GM21423 (cell line): ENCODE measurements around the gene ZNF839.
"Not testable (repeated sequence)": the region's sequence is repeated elsewhere in the genome, so short reads cannot be mapped to it uniquely, and the experiment has no call there.

Experiments
- ATAC-seq: cut with Tn5 transposase; IDR thresholded peaks from one replicate; pipeline ENCODE4 v1.9.1; 2021; ENCODE audit warnings: mild to moderate bottlenecking, moderate library complexity; ENCODE audit not compliant: unreplicated experiment

The ZNF839 gene

DNA sequence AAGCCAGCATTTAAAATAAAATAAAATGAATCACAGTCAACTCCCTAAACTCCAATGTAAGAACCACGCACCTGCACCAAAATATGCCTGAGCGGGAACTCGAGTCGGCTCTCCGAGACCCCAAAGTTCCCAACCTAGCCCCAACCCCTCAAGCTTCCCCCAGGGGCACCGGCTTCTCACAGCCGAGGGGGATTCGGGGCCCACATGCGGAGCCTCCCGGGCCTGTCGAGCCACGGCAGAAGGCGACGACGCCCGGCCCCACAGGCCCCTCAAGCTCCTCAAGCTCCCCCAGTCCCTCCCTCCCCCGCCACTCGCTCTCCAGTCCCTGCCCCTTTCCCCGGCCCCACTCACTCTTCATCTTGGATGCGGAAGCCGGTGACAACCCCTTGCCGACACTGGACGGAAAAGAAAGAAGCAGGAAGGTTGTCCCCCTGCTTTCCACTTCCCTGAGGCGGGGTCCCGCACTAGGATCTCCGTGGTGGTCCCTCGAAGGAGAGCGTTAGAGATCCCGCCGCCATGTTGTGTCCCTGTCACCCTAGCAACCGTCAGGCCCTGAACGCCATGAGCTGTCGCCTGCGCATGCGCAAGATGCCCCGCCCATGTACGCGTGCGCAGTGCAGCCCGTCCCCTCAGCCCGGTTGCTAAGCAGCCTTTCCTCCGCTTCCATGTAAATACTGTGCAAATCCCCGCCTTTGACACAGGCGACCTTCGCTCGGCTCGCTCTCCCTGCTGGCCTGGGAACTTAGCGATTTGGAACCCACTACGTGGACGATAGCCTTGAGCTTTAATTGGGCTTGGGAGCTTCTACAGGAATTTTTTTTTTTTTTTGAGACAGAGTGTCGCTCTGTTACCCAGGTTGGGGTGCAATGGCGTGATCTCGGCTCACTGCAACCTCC, 14.7 kb upstream of the ZNF839 start, which contains the start of gene MOK:
MOK (minus strand) TSS at position 554 of the 896 bp plus-strand sequence; CDS start at position 358, 196 bp downstream.
- peak; percentile 98 for ATAC-seq

DNA sequence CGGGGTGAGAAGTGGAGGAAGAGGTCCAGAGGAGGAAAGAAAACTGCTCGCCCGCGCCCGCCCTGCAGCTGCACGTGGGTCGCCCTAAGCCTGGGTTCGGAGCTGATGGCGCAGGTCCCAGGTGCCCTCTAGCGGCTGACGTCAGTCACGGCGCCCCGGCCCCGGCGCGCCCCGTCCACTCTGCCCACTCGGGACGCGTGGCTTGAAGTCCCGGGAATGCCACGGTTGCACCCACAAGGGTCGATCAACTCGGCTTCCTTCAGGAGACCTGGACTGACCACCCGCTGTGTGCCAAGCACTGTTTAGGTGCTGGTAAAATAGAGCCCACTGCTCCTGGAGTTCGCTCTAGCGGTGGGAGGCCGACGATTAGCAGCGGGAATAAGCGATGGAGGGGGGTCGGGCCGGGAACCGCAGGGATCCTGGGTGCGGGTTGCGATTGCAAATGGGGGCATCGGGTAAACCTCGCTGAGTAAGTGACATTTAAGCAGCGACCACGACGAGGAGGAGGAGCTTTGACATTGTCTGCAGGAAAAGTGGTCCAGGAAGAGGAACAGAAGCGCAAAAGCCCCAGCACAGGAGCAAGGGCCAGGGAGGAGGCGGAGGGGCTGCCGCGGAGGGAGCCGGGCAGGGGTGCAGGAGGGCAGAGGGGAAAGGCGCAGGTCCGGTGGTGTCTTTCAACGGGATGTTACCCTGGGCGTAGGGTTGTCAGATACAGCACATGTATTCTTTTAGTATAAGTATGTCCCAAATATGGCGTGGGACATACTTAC, 5.1 kb upstream of the ZNF839 start:
- peak; percentile 51 for ATAC-seq

GRCh38 chr14:102315121-102315520, 4.4 kb upstream of the ZNF839 start:
- ATAC-seq = no peak

- ATAC-seq = no peak
Measured at GRCh38 chr14:102316338-102316742, 3.2 kb upstream of the ZNF839 start.

DNA sequence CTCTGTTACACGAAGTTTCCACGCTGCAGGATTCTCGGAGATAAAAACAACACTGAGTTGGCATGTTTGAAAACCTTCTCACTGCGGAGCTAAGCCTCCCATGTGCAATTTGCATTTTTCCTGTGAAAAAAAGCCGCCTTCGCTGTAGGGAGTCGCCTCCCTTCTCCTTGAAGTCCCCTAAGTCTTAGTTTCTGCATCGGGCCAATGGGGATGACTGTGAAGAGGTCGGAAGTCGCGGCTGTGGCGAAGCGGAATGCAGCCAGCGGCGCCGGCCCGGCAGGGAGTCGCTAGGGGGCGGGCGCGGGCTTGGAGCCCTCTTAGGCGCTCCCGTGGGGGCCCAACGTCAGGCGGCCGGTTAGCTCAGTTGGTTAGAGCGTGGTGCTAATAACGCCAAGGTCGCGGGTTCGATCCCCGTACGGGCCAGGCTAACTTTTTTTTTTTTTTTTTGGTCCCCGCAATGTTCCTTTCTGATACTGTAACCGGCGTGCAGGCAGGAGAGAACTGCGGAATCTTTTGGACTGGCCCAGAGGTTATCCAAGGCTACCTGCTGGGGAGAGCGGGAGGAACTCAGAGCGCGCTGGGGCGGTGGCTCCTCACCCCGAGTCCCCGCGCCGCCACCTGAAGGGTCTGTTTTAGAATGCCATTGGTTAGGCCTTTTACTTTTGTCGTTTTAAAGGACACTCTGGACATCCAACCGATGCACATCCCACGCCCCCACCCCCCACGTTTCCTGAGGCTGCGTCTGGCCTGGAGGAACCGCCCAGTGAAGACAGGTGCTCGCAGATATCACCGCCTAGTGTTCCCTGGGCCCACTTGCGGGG, 2.6 kb upstream of the ZNF839 start:
- ATAC-seq = peak; percentile 61

DNA sequence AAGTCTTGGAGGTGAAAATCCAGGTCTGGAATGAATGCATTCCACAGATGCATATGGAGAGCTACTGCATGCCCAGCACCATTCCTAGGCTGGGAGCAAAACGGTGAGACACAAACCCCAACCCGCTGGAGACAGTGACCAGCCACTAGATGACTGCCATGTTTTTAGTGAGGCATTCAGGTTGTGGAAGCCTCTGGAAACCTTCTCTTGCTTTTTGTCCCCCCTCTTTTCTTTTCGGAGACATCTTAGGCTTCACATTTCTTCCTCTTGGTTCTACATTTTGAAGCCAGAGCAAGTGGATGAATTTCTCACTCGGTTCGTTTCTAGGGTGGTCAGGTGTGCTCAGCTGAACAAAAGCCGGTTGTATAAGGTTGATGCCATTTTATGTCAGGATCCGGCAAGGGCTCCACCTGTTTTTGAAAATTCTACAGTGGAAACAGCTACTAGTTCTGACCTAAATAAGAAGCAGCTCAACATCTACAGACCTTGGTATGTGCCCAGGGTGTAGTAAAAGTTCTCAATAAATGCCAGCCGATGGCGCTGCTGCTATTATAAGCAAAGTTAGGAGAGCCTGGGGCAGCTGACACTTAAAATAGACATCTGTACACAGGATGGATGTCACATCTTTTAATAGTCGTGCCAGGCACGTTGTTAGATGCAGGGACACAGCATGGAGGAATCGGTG, 1.8 kb upstream of the ZNF839 start:
- no peak for ATAC-seq

DNA sequence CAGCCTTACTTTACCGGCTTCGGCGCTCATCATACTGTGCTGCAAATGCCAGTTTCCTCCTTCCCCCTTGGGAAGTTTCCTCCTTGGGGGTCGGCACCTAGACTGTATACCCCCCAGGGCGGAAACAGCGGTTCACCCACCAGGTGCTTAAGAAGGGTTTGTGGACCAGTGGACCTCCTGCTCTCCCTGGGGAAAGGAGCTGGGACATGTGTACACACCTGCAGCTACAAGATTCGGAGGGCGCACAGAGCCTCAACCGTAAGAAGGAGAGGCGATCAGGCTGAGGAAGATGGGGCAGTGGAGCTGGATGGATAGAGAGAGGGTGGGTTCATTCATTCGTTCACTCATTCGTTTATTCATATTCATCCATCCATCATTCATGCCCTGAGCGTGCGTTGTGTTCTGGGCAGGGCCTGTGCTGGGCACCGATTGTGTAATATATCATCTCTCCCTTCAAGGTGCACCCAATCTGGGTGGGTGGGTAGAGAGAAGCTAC, 717 bp upstream of the ZNF839 start:
- no peak for ATAC-seq

DNA sequence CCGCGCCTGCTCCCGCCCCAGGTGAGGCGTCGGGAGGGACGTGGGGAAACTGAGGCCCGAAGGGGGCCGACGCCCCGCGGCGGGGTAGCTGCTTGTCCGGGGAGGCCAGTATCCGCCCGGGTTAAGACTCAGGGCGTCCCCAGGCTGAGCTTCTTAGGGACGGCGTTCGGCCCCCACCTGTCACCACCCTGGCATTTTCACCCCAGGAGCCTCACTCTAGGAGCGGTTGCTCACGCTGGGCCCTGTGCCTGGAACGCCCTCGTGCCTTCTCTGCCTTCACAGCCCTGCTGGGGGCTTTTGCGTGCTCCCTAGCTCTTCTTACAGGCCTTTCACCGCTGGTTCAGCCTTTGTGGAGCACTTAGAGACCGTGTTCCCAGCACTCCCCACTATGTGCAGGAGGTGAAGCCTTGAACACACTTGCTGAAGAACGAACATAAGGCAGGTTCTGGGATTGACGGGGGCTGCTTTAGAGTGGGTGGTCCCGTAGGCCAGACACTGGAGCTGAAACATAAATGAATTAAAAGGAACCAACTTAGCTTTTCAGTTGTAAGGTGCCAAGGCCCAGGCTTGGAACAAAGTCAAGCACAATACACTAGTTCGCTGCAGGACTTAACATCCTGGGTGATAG, 601 bp downstream of the ZNF839 start:
- ATAC-seq = peak; percentile 7

- ATAC-seq = no peak
Measured at GRCh38 chr14:102320671-102321455, 1.3 kb downstream of the ZNF839 start.

DNA sequence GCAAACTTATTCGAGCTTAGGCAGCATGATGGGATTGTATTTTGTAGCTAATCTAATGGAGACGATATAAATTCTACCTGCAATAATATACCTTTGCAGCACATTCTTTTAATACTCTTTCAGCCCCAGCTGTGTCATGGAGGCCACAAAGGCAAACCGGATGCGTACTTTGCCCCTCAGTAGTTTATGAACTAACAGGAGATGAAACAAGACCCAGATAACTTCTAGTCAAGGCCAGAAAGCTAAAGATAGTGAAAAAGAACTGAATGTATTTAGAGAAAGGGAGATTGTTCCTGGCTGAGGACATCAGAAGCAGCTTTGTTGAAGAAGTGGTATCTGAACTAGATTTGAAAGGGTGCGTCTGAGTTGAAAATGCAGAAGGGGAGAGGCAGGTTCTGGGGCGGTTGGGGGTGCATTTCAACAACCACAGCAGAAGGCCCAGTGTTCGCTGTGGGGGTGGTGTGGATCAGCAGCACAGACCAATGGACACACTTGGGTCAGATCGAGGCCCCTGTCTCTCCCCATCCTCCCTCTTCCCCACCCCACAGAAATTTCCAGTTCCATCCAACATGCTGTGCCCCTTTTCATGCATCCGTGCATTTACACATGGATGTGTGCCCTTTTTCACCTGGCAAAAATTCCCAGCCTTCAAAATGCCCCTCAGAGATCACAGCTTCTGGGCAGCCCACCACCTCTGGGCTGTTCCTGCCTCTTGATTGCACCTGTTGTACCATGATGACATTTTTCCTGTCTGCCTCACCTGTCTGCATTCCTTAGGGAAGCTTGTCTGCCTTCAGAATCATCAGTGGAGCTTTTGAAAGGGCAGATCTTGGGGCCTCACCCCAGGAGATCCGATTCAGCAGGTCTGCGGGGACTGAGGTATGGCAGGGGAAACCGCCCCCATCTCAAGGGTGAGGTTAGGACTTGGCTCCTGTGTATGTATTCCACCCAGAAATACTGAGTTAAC, 2.2 kb downstream of the ZNF839 start:
- ATAC-seq = no peak

GRCh38 chr14:102323102-102323501, 3.6 kb downstream of the ZNF839 start:
- no peak for ATAC-seq

- ATAC-seq = no peak
Measured at GRCh38 chr14:102325791-102326345, 6.3 kb downstream of the ZNF839 start.

GRCh38 chr14:102326583-102326982, 7.0 kb downstream of the ZNF839 start:
- ATAC-seq = no peak

- not testable (repeated sequence) for ATAC-seq
Measured at GRCh38 chr14:102329381-102329780, 9.8 kb downstream of the ZNF839 start.

GRCh38 chr14:102330806-102331205, 11.3 kb downstream of the ZNF839 start:
- no peak for ATAC-seq

GRCh38 chr14:102333390-102333789, 13.8 kb downstream of the ZNF839 start:
- ATAC-seq = no peak
